SK-N-SH (cell line): ENCODE data around the gene NPAS3. TPM values are rescaled to one million over a fixed set of nuclear protein-coding genes. Genes with fewer than 3 reads are reported as not detected.

Source experiments
- CTCF ChIA-PET: fragments of 300-600, 350-600 bp; formaldehyde crosslinking; extraction: SDS; loops from one replicate; lab custom pipeline; 2021; lab: Yijun Ruan, JAX
- POLR2A ChIA-PET: fragments of 350-600 bp; sonication (Branson Sonifier 250); formaldehyde crosslinking; extraction: SDS; loops from one replicate; lab custom pipeline; 2020; ENCODE audit warnings: antibody characterized with exemption, inconsistent platforms; lab: Yijun Ruan, JAX
- DNase-seq: peaks from one replicate; pipeline ENCODE4 v3.0.0; 2012
- H2AFZ ChIP-seq: fragments of 200-600 bp; sonication (generic); 2 replicates; pipeline ENCODE4 v1.8.1; 2016; ENCODE audit warnings: antibody characterized with exemption, mild to moderate bottlenecking, low read depth
- H3F3A ChIP-seq: fragments of 200-600 bp; sonication (generic); replicated peaks from 2 replicates; pipeline ENCODE3; 2016; ENCODE audit warnings: antibody characterized with exemption, mild to moderate bottlenecking; ENCODE audit not compliant: insufficient read depth
- H3K27ac ChIP-seq, 2 experiments: fragments of 200-500 bp in 1 of 2; fragments of 200-600 bp in 1 of 2; sonication (Bioruptor generic) in 1 of 2; sonication (generic), shearing (Covaris generic) in 1 of 2; 2 replicates each; pipeline versions ENCODE4 v1.5.1 to v1.6.1; 2014 to 2016; ENCODE audit warnings: low read depth in 2 of 2, inconsistent platforms in 1 of 2, low read length in 1 of 2, mild to moderate bottlenecking in 1 of 2, mixed read lengths in 1 of 2
- H3K27me3 ChIP-seq: fragments of 200-600 bp; sonication (generic), shearing (Covaris generic); 2 replicates; pipeline ENCODE4 v1.6.1; 2016; ENCODE audit warnings: mixed run types; ENCODE audit not compliant: insufficient read depth
- H3K36me3 ChIP-seq, 2 experiments: fragments of 200-500 bp in 1 of 2; fragments of 200-600 bp in 1 of 2; sonication (Bioruptor generic) in 1 of 2; sonication (generic) in 1 of 2; replicated peaks in 1 of 2; 2 replicates each; pipeline versions ENCODE3 to v1.5.1; 2014 to 2016; ENCODE audit warnings: low read length in 1 of 2, mild to moderate bottlenecking in 1 of 2; ENCODE audit not compliant: insufficient read depth in 2 of 2, control insufficient read depth in 1 of 2
- H3K4me1 ChIP-seq, 2 experiments: fragments of 200-500 bp in 1 of 2; fragments of 200-600 bp in 1 of 2; sonication (Bioruptor generic) in 1 of 2; sonication (generic), shearing (Covaris generic) in 1 of 2; 2 replicates each; pipeline versions ENCODE4 v1.5.1 to v1.6.1; 2014 to 2016; ENCODE audit warnings: low read depth in 1 of 2, low read length in 1 of 2, mixed run types in 1 of 2; ENCODE audit not compliant: insufficient read depth in 2 of 2, control insufficient read depth in 1 of 2
- H3K4me2 ChIP-seq: fragments of 200-600 bp; sonication (generic), shearing (Covaris generic); 2 replicates; pipeline ENCODE4 v1.6.1; 2017; ENCODE audit warnings: mixed run types
- H3K4me3 ChIP-seq, 2 experiments: fragments of 200-500 bp in 1 of 2; fragments of 200-600 bp in 1 of 2; sonication (Bioruptor generic) in 1 of 2; sonication (generic), shearing (Covaris generic) in 1 of 2; 2 replicates each; pipeline versions ENCODE4 v1.5.1 to v1.8.1; 2014 to 2016; ENCODE audit warnings: low read depth in 2 of 2, inconsistent platforms in 1 of 2, low read length in 1 of 2, mild to moderate bottlenecking in 1 of 2, mixed read lengths in 1 of 2, moderate library complexity in 1 of 2
- H3K79me2 ChIP-seq: fragments of 200-600 bp; sonication (generic); 2 replicates; pipeline ENCODE4 v1.8.1; 2017; ENCODE audit warnings: mild to moderate bottlenecking; ENCODE audit not compliant: insufficient read depth
- H3K9ac ChIP-seq: fragments of 200-600 bp; sonication (generic); 2 replicates; pipeline ENCODE4 v1.6.1; 2017; ENCODE audit warnings: mixed run types
- H3K9me2 ChIP-seq: fragments of 200-600 bp; sonication (generic); 2 replicates; pipeline ENCODE4 v1.6.1; 2017; ENCODE audit warnings: mixed run types
- H3K9me3 ChIP-seq: fragments of 200-600 bp; sonication (generic); 2 replicates; pipeline ENCODE4 v1.6.1; 2017; ENCODE audit warnings: mixed run types, mild to moderate bottlenecking, moderate library complexity
- H4K20me1 ChIP-seq: fragments of 200-600 bp; sonication (generic); 2 replicates; pipeline ENCODE4 v1.6.1; 2017; ENCODE audit warnings: mild to moderate bottlenecking, mixed run types; ENCODE audit not compliant: insufficient read depth
- CHD2 ChIP-seq: fragments of 150-350 bp; IDR thresholded peaks from 2 replicates; pipeline ENCODE4 v1.6.1; 2018; ENCODE audit warnings: low read length; ENCODE audit not compliant: partially characterized antibody
- ELF1 ChIP-seq: IDR thresholded peaks from 2 replicates; pipeline ENCODE4 v1.4.0; 2012
- GABPA ChIP-seq: IDR thresholded peaks from 2 replicates; pipeline ENCODE4 v1.4.0; 2012; ENCODE audit warnings: low read depth, mild to moderate bottlenecking
- GATA2 ChIP-seq: sonication (generic); formaldehyde crosslinking; IDR thresholded peaks from 2 replicates; pipeline ENCODE4 v1.5.0; 2020; ENCODE audit warnings: mild to moderate bottlenecking, missing genetic modification reagents
- IRF3 ChIP-seq: fragments of 150-350 bp; IDR thresholded peaks from 2 replicates; pipeline ENCODE4 v1.6.1; 2016; ENCODE audit warnings: mild to moderate bottlenecking, low read depth, low read length
- MXI1 ChIP-seq: IDR thresholded peaks from 2 replicates; pipeline ENCODE4 v1.6.1; 2012; ENCODE audit warnings: mild to moderate bottlenecking, low read depth, low read length, improper control_type of control experiment
- NRF1 ChIP-seq: IDR thresholded peaks from 2 replicates; pipeline ENCODE4 v1.6.1; 2012; ENCODE audit warnings: low read depth, mild to moderate bottlenecking, low read length
- PBX3 ChIP-seq: IDR thresholded peaks from 2 replicates; pipeline ENCODE4; 2012
- RAD21 ChIP-seq: IDR thresholded peaks from 2 replicates; pipeline ENCODE4 v1.6.1; 2012; ENCODE audit warnings: mild to moderate bottlenecking, low read length
- RCOR1 ChIP-seq: fragments of 150-350 bp; IDR thresholded peaks from 2 replicates; pipeline ENCODE4 v1.6.1; 2017; ENCODE audit warnings: antibody characterized with exemption, low read length
- REST ChIP-seq: IDR thresholded peaks from 2 replicates; pipeline ENCODE4 v1.6.1; 2012; ENCODE audit warnings: mild to moderate bottlenecking, low read depth, low read length, moderate library complexity
- TAF1 ChIP-seq: IDR thresholded peaks from 2 replicates; pipeline ENCODE4 v1.6.1; 2012; ENCODE audit warnings: low read depth, mild to moderate bottlenecking, low read length, moderate library complexity, borderline replicate concordance
- TEAD4 ChIP-seq: IDR thresholded peaks from 2 replicates; pipeline ENCODE4 v1.4.0; 2012; ENCODE audit warnings: mild to moderate bottlenecking, borderline replicate concordance; ENCODE audit not compliant: insufficient read depth
- USF2 ChIP-seq: fragments of 150-350 bp; IDR thresholded peaks from 2 replicates; pipeline ENCODE4 v1.6.1; 2017; ENCODE audit warnings: antibody characterized with exemption, low read length, low read depth, borderline replicate concordance
- YY1 ChIP-seq: IDR thresholded peaks from 2 replicates; pipeline ENCODE4 v1.4.0; 2012; ENCODE audit warnings: low read depth, mild to moderate bottlenecking
- ZBTB33 ChIP-seq: IDR thresholded peaks from 2 replicates; pipeline ENCODE4 v1.4.0; 2012; ENCODE audit warnings: low read depth, borderline replicate concordance
- WGBS: methylation state at CpG from one replicate; pipeline ENCODE4 v1.1.6; 2017; ENCODE audit warnings: low lambda C conversion rate; 5-methylcytosine and 5-hydroxymethylcytosine counted together
- polyA plus RNA-seq, 3 experiments: library from polyadenylated mRNA; depleted of rRNA; stranded (reverse); fragments of >200 nt; gene quantifications; 2 replicates each; pipeline ENCODE4 v1.2.3, GENCODE V29; 2012

NPAS3 gene
- polyA plus RNA-seq, 1 of the 3 experiments (the other 2 are of a cell fraction), result 4.3 TPM

GRCh38 chr14:33040372-33041140 is 101.9 kb downstream of the NPAS3 start:
- H3K79me2 ChIP-seq, result no peaks in the 10 kb centered on the region
- H3K4me3 ChIP-seq, result no peak overlapping the region
- H3K9me2 ChIP-seq, result no peaks in the 10 kb centered on the region
- H2AFZ ChIP-seq, result no peak overlapping the region
- WGBS, result 71% methylated on average over 3 of the region's 3 CpGs
- ChIA-PET POLR2A (no interaction called here), CTCF (interaction anchor here (0.7 kb wide), 1 partner anchor 1137 kb away, joined by 4 read pairs; no protein-coding TSS in a partner anchor)
- no peaks in the 10 kb centered on the region for H4K20me1 ChIP-seq
- no peak overlapping the region for H3K4me2 ChIP-seq
- H3K27me3 ChIP-seq, result no peaks in the 10 kb centered on the region
- H3F3A ChIP-seq, result no peaks in the 10 kb centered on the region
- TF ChIP-seq PBX3 (no peak), TAF1 (no peak), YY1 (no peak), GABPA (no peak), IRF3 (no peak), ZBTB33 (no peak), TEAD4 (no peak), RCOR1 (no peak)
- H3K9me3 ChIP-seq, result no peaks in the 10 kb centered on the region
- H3K27ac ChIP-seq, result no peak overlapping the region
- H3K4me1 ChIP-seq, result no peaks in the 10 kb centered on the region; a peak in 1 of 4 replicates
- no peak for DNase-seq
- no peaks in the 10 kb centered on the region for H3K36me3 ChIP-seq
- no peak overlapping the region for H3K9ac ChIP-seq

- CTCF ChIA-PET, result interaction anchor here (0.6 kb wide), 1 partner anchor 81 kb away, joined by 3 read pairs; no protein-coding TSS in a partner anchor
- WGBS, result 31% methylated on average over 1 of the region's 1 CpG
- no peak for TF ChIP-seq USF2
- no peak for TF ChIP-seq REST
- no peak for TF ChIP-seq RAD21
- no peak for TF ChIP-seq GATA2 (CRISPR knock-in tag)
- TF ChIP-seq MXI1, result no peak
- no peak for TF ChIP-seq NRF1
- no peak for TF ChIP-seq IRF3
- TF ChIP-seq RCOR1, result no peak
- no peak for TF ChIP-seq ELF1
- TF ChIP-seq CHD2, result no peak
Measured at GRCh38 chr14:33042591-33042990, 103.9 kb downstream of the NPAS3 start.

More at GRCh38 chr14:33042591-33042990, 103.9 kb downstream of the NPAS3 start:
- Histone ChIP-seq H3K4me2 (no peak overlapping the region), H3K9me3 (no peaks in the 10 kb centered on the region), H3K4me3 (no peak overlapping the region), H3K4me1 (no peaks in the 10 kb centered on the region; a peak in 1 of 4 replicates), H3K9me2 (no peaks in the 10 kb centered on the region), H3K9ac (no peak overlapping the region), H3K27me3 (no peaks in the 10 kb centered on the region), H4K20me1 (no peaks in the 10 kb centered on the region), H3F3A (no peaks in the 10 kb centered on the region), H2AFZ (no peak overlapping the region), H3K36me3 (no peaks in the 10 kb centered on the region), H3K79me2 (no peaks in the 10 kb centered on the region), H3K27ac (no peak overlapping the region)
- POLR2A ChIA-PET, result no interaction called here
- DNase-seq, result no peak
